ACHN (cell line): ENCODE results near the gene CELF2.

Experiments
- DNase-seq: peaks from one replicate; pipeline ENCODE4 v3.0.0-alpha.2; 2015
- in situ Hi-C: cut with HindIII; loops from 2 replicates; pipeline ENCODE4 v1.10.0; 2017; ENCODE audit warnings: low sequenced_read_pairs, low pct_ligation_motif_present, low pct_unique_long_range_greater_than_20kb

CELF2 gene

GRCh38 chr10:11257440-11258090 is 239.9 kb downstream of the CELF2 start:
- DNase-seq = no peak
- in situ Hi-C loops = no loop called here

GRCh38 chr10:11260170-11260569 is 242.5 kb downstream of the CELF2 start:
- DNase-seq = no peak
- in situ Hi-C loops = no loop called here

- no peak for DNase-seq
- in situ Hi-C loops = no loop called here
Measured at GRCh38 chr10:11261143-11261542, 243.5 kb downstream of the CELF2 start.

GRCh38 chr10:11261687-11262493 is 244.2 kb downstream of the CELF2 start:
- in situ Hi-C loops = no loop called here
- no peak for DNase-seq

- DNase-seq = no peak
Measured at GRCh38 chr10:11262494-11263345, 245.0 kb downstream of the CELF2 start.

GRCh38 chr10:11263767-11264166 is 246.1 kb downstream of the CELF2 start:
- no peak for DNase-seq

More at GRCh38 chr10:11262494-11263345, 245.0 kb downstream of the CELF2 start:
- in situ Hi-C loops = no loop called here

GRCh38 chr10:11264296-11265048 is 246.8 kb downstream of the CELF2 start:
- no peak for DNase-seq

More at GRCh38 chr10:11263767-11264166, 246.1 kb downstream of the CELF2 start:
- in situ Hi-C loops = no loop called here

GRCh38 chr10:11265484-11265883 is 247.8 kb downstream of the CELF2 start:
- in situ Hi-C loops = no loop called here
- no peak for DNase-seq

More at GRCh38 chr10:11264296-11265048, 246.8 kb downstream of the CELF2 start:
- in situ Hi-C loops = no loop called here

- no peak for DNase-seq
- in situ Hi-C loops = no loop called here
Measured at GRCh38 chr10:11266426-11266825, 248.8 kb downstream of the CELF2 start.

GRCh38 chr10:11270135-11270857 is 252.6 kb downstream of the CELF2 start:
- peak; percentile 56 for DNase-seq
- in situ Hi-C loops = no loop called here

GRCh38 chr10:11270858-11271179 is 253.1 kb downstream of the CELF2 start:
- DNase-seq = no peak
- in situ Hi-C loops = no loop called here

GRCh38 chr10:11272915-11273389 is 255.3 kb downstream of the CELF2 start:
- in situ Hi-C loops = no loop called here

GRCh38 chr10:11274452-11274851 is 256.8 kb downstream of the CELF2 start:
- no peak for DNase-seq
- in situ Hi-C loops = no loop called here

More at GRCh38 chr10:11272915-11273389, 255.3 kb downstream of the CELF2 start:
- DNase-seq = no peak

GRCh38 chr10:11275651-11276050 is 258.0 kb downstream of the CELF2 start:
- in situ Hi-C loops = no loop called here
- DNase-seq = no peak

GRCh38 chr10:11276449-11276990 is 258.8 kb downstream of the CELF2 start:
- DNase-seq = no peak
- in situ Hi-C loops = no loop called here

GRCh38 chr10:11279314-11279713 is 261.6 kb downstream of the CELF2 start:
- in situ Hi-C loops = no loop called here
- no peak for DNase-seq

- DNase-seq = no peak
- in situ Hi-C loops = no loop called here
Measured at GRCh38 chr10:11280187-11280932, 262.7 kb downstream of the CELF2 start.
